K562 (cell line): ENCODE data around the gene CDCA7. TPM values are rescaled to one million over a fixed set of nuclear protein-coding genes. Genes with fewer than 3 reads are reported as not detected.

Source experiments
- ADNP ChIP-seq: fragments of 200-800 bp; sonication (Bioruptor generic); IDR thresholded peaks from 2 replicates; pipeline ENCODE4 v1.6.1; 2016; ENCODE audit warnings: missing genetic modification characterization, missing compliant biosample characterization
- CBX3 ChIP-seq, 2 experiments: IDR thresholded peaks; 1 replicate in 1 of 2; 2 replicates in 1 of 2; pipeline ENCODE4 v1.6.1; 2012; ENCODE audit warnings: inconsistent platforms in 2 of 2, low read length in 2 of 2, borderline replicate concordance in 1 of 2, control low read depth in 1 of 2
- EZH2 ChIP-seq: IDR thresholded peaks from 2 replicates; pipeline ENCODE4 v1.6.1; 2012; ENCODE audit warnings: low read depth, mild to moderate bottlenecking, inconsistent platforms, low read length, borderline replicate concordance
- MLX ChIP-seq, 2 experiments: fragments of 450-650 bp in 1 of 2; sonication (generic) in 1 of 2; formaldehyde crosslinking; conservative IDR thresholded peaks; 2 replicates each; pipeline versions ENCODE4 v1.4.0 to v1.8.1; 2020 to 2022; ENCODE audit warnings: mild to moderate bottlenecking in 1 of 2, missing genetic modification reagents in 1 of 2
- MYC ChIP-seq, 2 experiments: fragments of 250-450 bp in 1 of 2; sonication (Bioruptor Pico) in 1 of 2; IDR thresholded peaks; 2 replicates each; pipeline versions ENCODE4 v1.5.1 to v1.6.1; 2012 to 2021; ENCODE audit warnings: low read depth in 2 of 2, borderline replicate concordance in 1 of 2, improper control_type of control experiment in 1 of 2, low read length in 1 of 2, mild to moderate bottlenecking in 1 of 2, moderate library complexity in 1 of 2
- SUPT5H ChIP-seq: fragments of 450-650 bp; IDR thresholded peaks from 2 replicates; pipeline ENCODE4 v1.6.1; 2016
- TEAD1 ChIP-seq, 2 experiments: fragments of 450-650 bp in 1 of 2; sonication (generic) in 1 of 2; formaldehyde crosslinking; IDR thresholded peaks; 2 replicates each; pipeline versions ENCODE4 v1.4.0 to v1.8.0; 2020 to 2022; ENCODE audit warnings: mild to moderate bottlenecking in 2 of 2, missing genetic modification reagents in 1 of 2
- ZFP91 ChIP-seq: sonication (generic); formaldehyde crosslinking; IDR thresholded peaks from 2 replicates; pipeline ENCODE4 v1.8.0; 2022; ENCODE audit warnings: mild to moderate bottlenecking, missing genetic modification reagents
- ZNF311 ChIP-seq: fragments of 250-450 bp; sonication (Bioruptor Pico); IDR thresholded peaks from 2 replicates; pipeline ENCODE4 v1.4.0; 2020; ENCODE audit warnings: mild to moderate bottlenecking, moderate library complexity
- ZNF316 ChIP-seq: fragments of 450-650 bp; IDR thresholded peaks from 2 replicates; pipeline ENCODE4 v1.6.1; 2016
- polyA plus RNA-seq, 8 experiments: library from polyadenylated mRNA; depleted of rRNA in 4 of 8; stranded (reverse) in 5 of 8; unstranded in 3 of 8; fragments of >200 nt; fragmentation: Nextera tagmentation in 2 of 8; fragmentation: Illumina TruSeq in 1 of 8; extraction: Ambion mirVana in 2 of 8; extraction: Trizol in 1 of 8; gene quantifications; 2 replicates each; pipeline versions ENCODE4 v1.2.1 to v1.2.3, GENCODE V29; 2011 to 2014; ENCODE audit warnings: inconsistent platforms in 1 of 8, missing spikeins in 1 of 8
- total RNA-seq, 7 experiments: library from RNA; depleted of rRNA in 6 of 7; stranded (reverse); fragments of >200 nt in 6 of 7; fragmentation: Illumina TruSeq in 2 of 7; extraction: Trizol in 2 of 7; gene quantifications; 2 replicates each; pipeline versions ENCODE4 v1.2.1 to v1.2.3, GENCODE V29; 2011 to 2021; ENCODE audit warnings: low replicate concordance in 1 of 7
- TF ChIP-seq, protein P1 (sequence below): IDR thresholded peaks from 2 replicates; pipeline ENCODE4 v1.6.1; 2016; ENCODE audit warnings: missing genetic modification characterization, missing compliant biosample characterization
- TF ChIP-seq, protein P2 (sequence below): sonication (generic); formaldehyde crosslinking; IDR thresholded peaks from 2 replicates; pipeline ENCODE4 v1.8.1; 2023; ENCODE audit warnings: missing genetic modification reagents, mild to moderate bottlenecking, borderline replicate concordance
- TF ChIP-seq, protein P3 (sequence below), 2 experiments: fragments of 150-350 bp in 1 of 2; IDR thresholded peaks; 2 replicates each; pipeline ENCODE4 v1.6.1; 2012 to 2016; ENCODE audit warnings: low read depth in 2 of 2, low read length in 2 of 2, mild to moderate bottlenecking in 1 of 2, moderate library complexity in 1 of 2

Gene CDCA7
- total and polyA plus RNA-seq, 9 of the 15 experiments (the other 6 are each of a cell fraction or from before 2014, with no cell fraction given), result 28.5 to 122 (median 51.0) TPM

DNA sequence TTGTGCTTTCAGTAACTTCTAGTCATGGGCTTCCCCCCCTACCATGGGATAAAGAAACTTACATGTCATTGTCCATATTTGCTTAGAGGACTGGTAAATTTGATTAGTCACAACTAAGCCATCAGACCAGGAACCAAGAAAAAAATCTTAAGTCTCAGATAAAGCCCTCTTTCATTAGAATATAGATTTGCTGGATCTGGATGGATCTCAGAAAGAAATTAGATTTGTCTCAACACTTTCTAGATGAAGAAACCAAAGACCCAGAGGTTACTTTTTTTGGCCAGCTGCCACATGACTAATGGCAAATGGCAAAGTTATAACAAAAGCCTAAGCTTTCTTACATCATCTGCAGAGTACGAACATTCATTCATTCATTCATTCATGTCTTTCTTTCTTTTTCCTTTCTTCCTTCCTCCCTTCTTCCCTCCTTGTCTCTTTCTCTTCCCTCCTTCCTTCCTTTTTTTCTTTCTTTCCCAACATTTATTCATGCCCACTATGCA lies 60.2 kb downstream of the CDCA7 start (continued):
- TF ChIP-seq, protein P1, sequence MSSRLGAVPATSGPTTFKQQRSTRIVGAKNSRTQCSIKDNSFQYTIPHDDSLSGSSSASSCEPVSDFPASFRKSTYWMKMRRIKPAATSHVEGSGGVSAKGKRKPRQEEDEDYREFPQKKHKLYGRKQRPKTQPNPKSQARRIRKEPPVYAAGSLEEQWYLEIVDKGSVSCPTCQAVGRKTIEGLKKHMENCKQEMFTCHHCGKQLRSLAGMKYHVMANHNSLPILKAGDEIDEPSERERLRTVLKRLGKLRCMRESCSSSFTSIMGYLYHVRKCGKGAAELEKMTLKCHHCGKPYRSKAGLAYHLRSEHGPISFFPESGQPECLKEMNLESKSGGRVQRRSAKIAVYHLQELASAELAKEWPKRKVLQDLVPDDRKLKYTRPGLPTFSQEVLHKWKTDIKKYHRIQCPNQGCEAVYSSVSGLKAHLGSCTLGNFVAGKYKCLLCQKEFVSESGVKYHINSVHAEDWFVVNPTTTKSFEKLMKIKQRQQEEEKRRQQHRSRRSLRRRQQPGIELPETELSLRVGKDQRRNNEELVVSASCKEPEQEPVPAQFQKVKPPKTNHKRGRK, result peak; percentile 59
- TF ChIP-seq, protein P2, sequence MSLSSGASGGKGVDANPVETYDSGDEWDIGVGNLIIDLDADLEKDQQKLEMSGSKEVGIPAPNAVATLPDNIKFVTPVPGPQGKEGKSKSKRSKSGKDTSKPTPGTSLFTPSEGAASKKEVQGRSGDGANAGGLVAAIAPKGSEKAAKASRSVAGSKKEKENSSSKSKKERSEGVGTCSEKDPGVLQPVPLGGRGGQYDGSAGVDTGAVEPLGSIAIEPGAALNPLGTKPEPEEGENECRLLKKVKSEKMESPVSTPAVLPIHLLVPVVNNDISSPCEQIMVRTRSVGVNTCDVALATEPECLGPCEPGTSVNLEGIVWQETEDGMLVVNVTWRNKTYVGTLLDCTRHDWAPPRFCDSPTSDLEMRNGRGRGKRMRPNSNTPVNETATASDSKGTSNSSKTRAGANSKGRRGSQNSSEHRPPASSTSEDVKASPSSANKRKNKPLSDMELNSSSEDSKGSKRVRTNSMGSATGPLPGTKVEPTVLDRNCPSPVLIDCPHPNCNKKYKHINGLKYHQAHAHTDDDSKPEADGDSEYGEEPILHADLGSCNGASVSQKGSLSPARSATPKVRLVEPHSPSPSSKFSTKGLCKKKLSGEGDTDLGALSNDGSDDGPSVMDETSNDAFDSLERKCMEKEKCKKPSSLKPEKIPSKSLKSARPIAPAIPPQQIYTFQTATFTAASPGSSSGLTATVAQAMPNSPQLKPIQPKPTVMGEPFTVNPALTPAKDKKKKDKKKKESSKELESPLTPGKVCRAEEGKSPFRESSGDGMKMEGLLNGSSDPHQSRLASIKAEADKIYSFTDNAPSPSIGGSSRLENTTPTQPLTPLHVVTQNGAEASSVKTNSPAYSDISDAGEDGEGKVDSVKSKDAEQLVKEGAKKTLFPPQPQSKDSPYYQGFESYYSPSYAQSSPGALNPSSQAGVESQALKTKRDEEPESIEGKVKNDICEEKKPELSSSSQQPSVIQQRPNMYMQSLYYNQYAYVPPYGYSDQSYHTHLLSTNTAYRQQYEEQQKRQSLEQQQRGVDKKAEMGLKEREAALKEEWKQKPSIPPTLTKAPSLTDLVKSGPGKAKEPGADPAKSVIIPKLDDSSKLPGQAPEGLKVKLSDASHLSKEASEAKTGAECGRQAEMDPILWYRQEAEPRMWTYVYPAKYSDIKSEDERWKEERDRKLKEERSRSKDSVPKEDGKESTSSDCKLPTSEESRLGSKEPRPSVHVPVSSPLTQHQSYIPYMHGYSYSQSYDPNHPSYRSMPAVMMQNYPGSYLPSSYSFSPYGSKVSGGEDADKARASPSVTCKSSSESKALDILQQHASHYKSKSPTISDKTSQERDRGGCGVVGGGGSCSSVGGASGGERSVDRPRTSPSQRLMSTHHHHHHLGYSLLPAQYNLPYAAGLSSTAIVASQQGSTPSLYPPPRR (CRISPR knock-in tag), result no peak
- TF ChIP-seq EZH2, result no peak
- no peak for TF ChIP-seq TEAD1 (CRISPR knock-in tag; IDR thresholded peaks at IDR 0.05)
- TF ChIP-seq CBX3 (IDR thresholded peaks at IDR 0.05; ENCODE audit: borderline replicate concordance in 1 of 2, low read length in 2 of 2), result no peak
- no peak for TF ChIP-seq MYC (IDR thresholded peaks at IDR 0.05; ENCODE audit: low read depth, low read length)
- no peak for TF ChIP-seq MYC (CRISPR knock-in tag; IDR thresholded peaks at IDR 0.05; ENCODE audit: borderline replicate concordance, low read depth)
- TF ChIP-seq, protein P3, sequence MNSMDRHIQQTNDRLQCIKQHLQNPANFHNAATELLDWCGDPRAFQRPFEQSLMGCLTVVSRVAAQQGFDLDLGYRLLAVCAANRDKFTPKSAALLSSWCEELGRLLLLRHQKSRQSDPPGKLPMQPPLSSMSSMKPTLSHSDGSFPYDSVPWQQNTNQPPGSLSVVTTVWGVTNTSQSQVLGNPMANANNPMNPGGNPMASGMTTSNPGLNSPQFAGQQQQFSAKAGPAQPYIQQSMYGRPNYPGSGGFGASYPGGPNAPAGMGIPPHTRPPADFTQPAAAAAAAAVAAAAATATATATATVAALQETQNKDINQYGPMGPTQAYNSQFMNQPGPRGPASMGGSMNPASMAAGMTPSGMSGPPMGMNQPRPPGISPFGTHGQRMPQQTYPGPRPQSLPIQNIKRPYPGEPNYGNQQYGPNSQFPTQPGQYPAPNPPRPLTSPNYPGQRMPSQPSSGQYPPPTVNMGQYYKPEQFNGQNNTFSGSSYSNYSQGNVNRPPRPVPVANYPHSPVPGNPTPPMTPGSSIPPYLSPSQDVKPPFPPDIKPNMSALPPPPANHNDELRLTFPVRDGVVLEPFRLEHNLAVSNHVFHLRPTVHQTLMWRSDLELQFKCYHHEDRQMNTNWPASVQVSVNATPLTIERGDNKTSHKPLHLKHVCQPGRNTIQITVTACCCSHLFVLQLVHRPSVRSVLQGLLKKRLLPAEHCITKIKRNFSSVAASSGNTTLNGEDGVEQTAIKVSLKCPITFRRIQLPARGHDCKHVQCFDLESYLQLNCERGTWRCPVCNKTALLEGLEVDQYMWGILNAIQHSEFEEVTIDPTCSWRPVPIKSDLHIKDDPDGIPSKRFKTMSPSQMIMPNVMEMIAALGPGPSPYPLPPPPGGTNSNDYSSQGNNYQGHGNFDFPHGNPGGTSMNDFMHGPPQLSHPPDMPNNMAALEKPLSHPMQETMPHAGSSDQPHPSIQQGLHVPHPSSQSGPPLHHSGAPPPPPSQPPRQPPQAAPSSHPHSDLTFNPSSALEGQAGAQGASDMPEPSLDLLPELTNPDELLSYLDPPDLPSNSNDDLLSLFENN (IDR thresholded peaks at IDR 0.05; ENCODE audit: low read depth in 2 of 2, low read length in 2 of 2), result no peak
- TF ChIP-seq ZFP91 (CRISPR knock-in tag), result no peak
- TF ChIP-seq ADNP (tag), result no peak
- TF ChIP-seq ZNF311 (CRISPR knock-in tag), result no peak
- no peak for TF ChIP-seq MLX (CRISPR knock-in tag; conservative IDR thresholded peaks at IDR 0.05)
- peak; percentile 59; the same call in 1 of the 2 replicates for TF ChIP-seq ZNF316
- no peak for TF ChIP-seq SUPT5H
